ENCODE data around the gene CHRND.

DNA sequence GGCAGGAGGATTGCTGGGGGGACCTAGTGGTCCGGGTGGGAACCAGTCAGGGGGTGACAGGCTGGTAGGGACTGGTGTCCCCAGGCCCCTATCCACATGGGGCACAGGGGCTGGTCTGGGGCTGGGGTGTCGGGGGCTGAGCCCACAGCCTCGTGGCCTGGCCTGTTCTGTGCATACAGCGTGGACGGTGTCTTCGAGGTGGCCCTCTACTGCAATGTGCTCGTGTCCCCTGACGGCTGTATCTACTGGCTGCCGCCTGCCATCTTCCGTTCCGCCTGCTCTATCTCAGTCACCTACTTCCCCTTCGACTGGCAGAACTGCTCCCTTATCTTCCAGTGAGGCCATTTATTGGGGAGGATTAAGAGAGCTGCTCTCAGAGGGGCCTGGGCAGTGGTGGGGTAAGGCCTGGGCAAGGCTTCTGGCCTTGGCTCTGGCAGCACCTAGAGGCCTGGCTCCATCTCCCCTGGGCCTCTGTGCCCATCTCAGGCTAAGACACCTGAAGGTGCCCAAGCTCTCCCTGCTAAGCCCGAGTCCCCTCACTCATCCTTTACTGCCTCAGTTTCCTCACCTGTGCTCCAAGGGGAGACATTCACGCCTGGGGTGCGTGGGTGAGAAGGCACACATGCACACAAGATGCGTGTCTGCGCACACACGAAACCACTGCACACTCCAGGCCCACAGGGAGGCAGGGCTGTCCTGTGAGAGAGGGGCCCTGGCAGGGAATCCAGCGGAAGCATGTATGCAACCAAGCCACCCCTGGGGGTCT lies 15.4 kb downstream of the CHRND start:
- no peak for TF ChIP-seq CTCF (tag by site-specific recombination; IDR thresholded peaks at IDR 0.05)
- no peak for TF ChIP-seq ZNF239 (tag by site-specific recombination; IDR thresholded peaks at IDR 0.05)
- TF ChIP-seq TCF7L2 (IDR thresholded peaks at IDR 0.05; ENCODE audit: borderline replicate concordance, low read depth, low read length): no peak
- TF ChIP-seq ZBTB26 (tag by site-specific recombination; optimal IDR thresholded peaks at IDR 0.05): no peak
- no peak for TF ChIP-seq IKZF3 (tag by site-specific recombination; IDR thresholded peaks at IDR 0.05)
- TF ChIP-seq YY1 (tag by site-specific recombination; IDR thresholded peaks at IDR 0.05): no peak
- no peak for TF ChIP-seq ZNF707 (tag by site-specific recombination; IDR thresholded peaks at IDR 0.05)
- no peak for TF ChIP-seq ZBTB1 (tag by site-specific recombination; IDR thresholded peaks at IDR 0.05)
- no peak for TF ChIP-seq ZNF660 (tag by site-specific recombination; IDR thresholded peaks at IDR 0.05)
- TF ChIP-seq ZNF404 (tag by site-specific recombination; IDR thresholded peaks at IDR 0.05): no peak
